HG03520 (cell line): ENCODE measurements around the gene ALDH18A1.
"Not testable (repeated sequence)": the region's sequence is repeated elsewhere in the genome, so short reads cannot be mapped to it uniquely, and the experiment has no call there.

Experiments
- ATAC-seq: cut with Tn5 transposase; IDR thresholded peaks from one replicate; pipeline ENCODE4 v1.9.1; 2021; ENCODE audit warnings: mild to moderate bottlenecking, moderate library complexity; ENCODE audit not compliant: unreplicated experiment

Gene ALDH18A1

GRCh38 chr10:95651346-95652060 lies 5.0 kb downstream of the ALDH18A1 start:
- ATAC-seq: no peak

- ATAC-seq: no peak
Measured at GRCh38 chr10:95650232-95650631, 6.3 kb downstream of the ALDH18A1 start.

GRCh38 chr10:95648138-95648537 lies 8.4 kb downstream of the ALDH18A1 start:
- no peak for ATAC-seq

GRCh38 chr10:95646160-95646559 lies 10.4 kb downstream of the ALDH18A1 start:
- ATAC-seq: no peak

GRCh38 chr10:95644901-95645300 lies 11.6 kb downstream of the ALDH18A1 start:
- ATAC-seq: no peak

GRCh38 chr10:95640891-95641315 lies 15.6 kb downstream of the ALDH18A1 start:
- no peak for ATAC-seq

GRCh38 chr10:95637911-95638310 lies 18.6 kb downstream of the ALDH18A1 start:
- ATAC-seq: no peak

GRCh38 chr10:95637140-95637539 lies 19.4 kb downstream of the ALDH18A1 start:
- no peak for ATAC-seq

GRCh38 chr10:95635319-95635733 lies 21.2 kb downstream of the ALDH18A1 start:
- no peak for ATAC-seq

GRCh38 chr10:95628786-95629185 lies 27.7 kb downstream of the ALDH18A1 start:
- no peak for ATAC-seq

- no peak for ATAC-seq
Measured at GRCh38 chr10:95626500-95626899, 30.0 kb downstream of the ALDH18A1 start.

GRCh38 chr10:95620415-95620814 lies 36.1 kb downstream of the ALDH18A1 start:
- ATAC-seq: not testable (repeated sequence)

- no peak for ATAC-seq
Measured at GRCh38 chr10:95618101-95618500, 38.4 kb downstream of the ALDH18A1 start.

- ATAC-seq: no peak
Measured at GRCh38 chr10:95616446-95616845, 40.1 kb downstream of the ALDH18A1 start.

- ATAC-seq: no peak
Measured at GRCh38 chr10:95613330-95613729, 43.2 kb downstream of the ALDH18A1 start.

- no peak for ATAC-seq
Measured at GRCh38 chr10:95610727-95611126, 45.8 kb downstream of the ALDH18A1 start.

GRCh38 chr10:95606922-95607321 lies 49.6 kb downstream of the ALDH18A1 start:
- ATAC-seq: no peak

- no peak for ATAC-seq
Measured at GRCh38 chr10:95605163-95605562, 51.3 kb downstream of the ALDH18A1 start.

GRCh38 chr10:95604630-95605029 lies 51.9 kb downstream of the ALDH18A1 start:
- ATAC-seq: no peak

- no peak for ATAC-seq
Measured at GRCh38 chr10:95602382-95602781, 54.1 kb downstream of the ALDH18A1 start.

- no peak for ATAC-seq
Measured at GRCh38 chr10:95601116-95601719, 55.3 kb downstream of the ALDH18A1 start.

GRCh38 chr10:95600158-95600557 lies 56.4 kb downstream of the ALDH18A1 start:
- no peak for ATAC-seq

- no peak for ATAC-seq
Measured at GRCh38 chr10:95597788-95598187, 58.7 kb downstream of the ALDH18A1 start.
